Spleen (tissue), 7 donors: ENCODE data around the gene SPG11.

Source experiments
- POLR2A ChIP-seq, 3 donors: fragments of 450-650 bp; IDR thresholded peaks; one replicate each; pipeline ENCODE4 v1.5.1; 2017; ENCODE audit warnings: antibody characterized with exemption in 3 of 3, mild to moderate bottlenecking in 1 of 3
- TF ChIP-seq, protein P1 (sequence below), 11 experiments: fragments of 200-600 bp in 7 of 11; fragments of 450-650 bp in 4 of 11; sonication (generic) in 4 of 11; IDR thresholded peaks in 8 of 11; conservative IDR thresholded peaks in 3 of 11; 1 replicate in 7 of 11; 2 replicates in 4 of 11; pipeline versions ENCODE4 v1.4.0 to v1.8.0; 2016 to 2021; ENCODE audit warnings: antibody characterized with exemption in 11 of 11, inconsistent platforms in 4 of 11, mild to moderate bottlenecking in 1 of 11
- donor health status: DM: no; HTN: no; CAD: no; lungs with moderate emphysema.
- donor health status: DM: no; HTN: no; CAD: no.
- donor health status: DM: no; HTN: no; CAD: no.

DNA sequence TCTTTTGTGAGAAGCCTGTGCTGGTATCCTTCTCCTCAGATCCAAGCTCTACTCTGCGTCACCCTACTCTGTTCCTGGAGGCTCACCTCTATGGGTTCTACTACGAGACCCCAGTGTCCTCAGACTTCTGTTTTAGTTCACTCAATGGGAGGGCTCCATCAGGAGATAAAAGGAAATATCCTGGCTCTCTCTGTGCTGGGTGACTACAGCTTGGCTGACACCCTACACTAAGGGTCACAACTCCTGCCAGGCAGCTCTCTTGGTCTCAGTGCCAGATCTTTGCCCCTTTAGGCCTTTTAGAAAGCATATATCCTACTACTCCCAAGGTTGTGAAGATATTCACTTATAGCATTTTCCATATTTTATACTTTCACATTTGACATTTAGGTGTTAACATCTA is 46.5 kb downstream of the SPG11 start:
- TF ChIP-seq, protein P1, sequence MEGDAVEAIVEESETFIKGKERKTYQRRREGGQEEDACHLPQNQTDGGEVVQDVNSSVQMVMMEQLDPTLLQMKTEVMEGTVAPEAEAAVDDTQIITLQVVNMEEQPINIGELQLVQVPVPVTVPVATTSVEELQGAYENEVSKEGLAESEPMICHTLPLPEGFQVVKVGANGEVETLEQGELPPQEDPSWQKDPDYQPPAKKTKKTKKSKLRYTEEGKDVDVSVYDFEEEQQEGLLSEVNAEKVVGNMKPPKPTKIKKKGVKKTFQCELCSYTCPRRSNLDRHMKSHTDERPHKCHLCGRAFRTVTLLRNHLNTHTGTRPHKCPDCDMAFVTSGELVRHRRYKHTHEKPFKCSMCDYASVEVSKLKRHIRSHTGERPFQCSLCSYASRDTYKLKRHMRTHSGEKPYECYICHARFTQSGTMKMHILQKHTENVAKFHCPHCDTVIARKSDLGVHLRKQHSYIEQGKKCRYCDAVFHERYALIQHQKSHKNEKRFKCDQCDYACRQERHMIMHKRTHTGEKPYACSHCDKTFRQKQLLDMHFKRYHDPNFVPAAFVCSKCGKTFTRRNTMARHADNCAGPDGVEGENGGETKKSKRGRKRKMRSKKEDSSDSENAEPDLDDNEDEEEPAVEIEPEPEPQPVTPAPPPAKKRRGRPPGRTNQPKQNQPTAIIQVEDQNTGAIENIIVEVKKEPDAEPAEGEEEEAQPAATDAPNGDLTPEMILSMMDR (IDR thresholded peaks at IDR 0.05 in 8 of 11, conservative IDR thresholded peaks at IDR 0.05 in 3 of 11), result no peak
- TF ChIP-seq POLR2A (IDR thresholded peaks at IDR 0.05), result no peak
